HepG2 (cell line): ENCODE measurements around the gene ZNF786. TPM values are rescaled to one million over a fixed set of nuclear protein-coding genes. Genes with fewer than 3 reads are reported as not detected.

Experiments used
- ARNT2 ChIP-seq: sonication (generic); formaldehyde crosslinking; IDR thresholded peaks from 2 replicates; pipeline ENCODE4 v1.8.0; 2022; ENCODE audit warnings: mild to moderate bottlenecking, low read depth, missing genetic modification reagents, moderate library complexity
- HCFC1 ChIP-seq: fragments of 150-350 bp; IDR thresholded peaks from 2 replicates; pipeline ENCODE4 v1.6.1; 2014; ENCODE audit warnings: low read depth, low read length
- KAT8 ChIP-seq: IDR thresholded peaks from 2 replicates; pipeline ENCODE4 v1.6.1; 2016; ENCODE audit warnings: missing genetic modification reagents, missing compliant biosample characterization
- POLR2AphosphoS5 ChIP-seq: IDR thresholded peaks from 2 replicates; pipeline ENCODE4 v1.6.1; 2012; ENCODE audit warnings: low read depth, low read length
- RBAK ChIP-seq: sonication (generic); formaldehyde crosslinking; IDR thresholded peaks from 2 replicates; pipeline ENCODE4 v1.5.1; 2020; ENCODE audit warnings: mild to moderate bottlenecking, missing genetic modification reagents
- SP4 ChIP-seq: sonication (generic); formaldehyde crosslinking; IDR thresholded peaks from 2 replicates; pipeline ENCODE4 v1.8.1; 2023; ENCODE audit warnings: mild to moderate bottlenecking, missing genetic modification reagents
- SRSF4 ChIP-seq: fragments of 200-400 bp; formaldehyde crosslinking; IDR thresholded peaks from one replicate; pipeline ENCODE4 v1.6.1; 2018; ENCODE audit warnings: mild to moderate bottlenecking, low read depth, low read length, moderate library complexity; ENCODE audit not compliant: poor library complexity, severe bottlenecking
- TCF7 ChIP-seq: sonication (generic); IDR thresholded peaks from 2 replicates; pipeline ENCODE4 v1.6.1; 2016; ENCODE audit warnings: antibody characterized with exemption, low read depth
- XRCC5 ChIP-seq: fragments of 200-400 bp; formaldehyde crosslinking; optimal IDR thresholded peaks from 2 replicates; pipeline ENCODE3; 2017; ENCODE audit warnings: mild to moderate bottlenecking, low read length
- ZFP36L2 ChIP-seq: sonication (generic); formaldehyde crosslinking; IDR thresholded peaks from 2 replicates; pipeline ENCODE4 v1.4.0; 2020; ENCODE audit warnings: missing genetic modification reagents
- ZNF337 ChIP-seq: sonication (generic); formaldehyde crosslinking; IDR thresholded peaks from 2 replicates; pipeline ENCODE4 v1.5.1; 2020; ENCODE audit warnings: missing genetic modification reagents, low read depth, mild to moderate bottlenecking, borderline replicate concordance
- ZNF350 ChIP-seq: sonication (generic); formaldehyde crosslinking; IDR thresholded peaks from 2 replicates; pipeline ENCODE4 v1.4.0; 2020; ENCODE audit warnings: mild to moderate bottlenecking, low read depth, missing genetic modification reagents, borderline replicate concordance
- ZNF556 ChIP-seq: sonication (generic); formaldehyde crosslinking; IDR thresholded peaks from 2 replicates; pipeline ENCODE4 v1.4.0; 2020; ENCODE audit warnings: mild to moderate bottlenecking, missing genetic modification reagents, borderline replicate concordance
- ZNF567 ChIP-seq: sonication (generic); formaldehyde crosslinking; IDR thresholded peaks from 2 replicates; pipeline ENCODE4 v1.8.1; 2023; ENCODE audit warnings: mild to moderate bottlenecking, missing genetic modification reagents, borderline replicate concordance
- ZNF577 ChIP-seq: sonication (generic); formaldehyde crosslinking; IDR thresholded peaks from 2 replicates; pipeline ENCODE4 v1.4.0; 2020; ENCODE audit warnings: mild to moderate bottlenecking, low read depth, missing genetic modification reagents, borderline replicate concordance
- ZNF615 ChIP-seq: sonication (generic); formaldehyde crosslinking; IDR thresholded peaks from 2 replicates; pipeline ENCODE4 v1.5.0; 2020; ENCODE audit warnings: mild to moderate bottlenecking, missing genetic modification reagents, borderline replicate concordance
- polyA plus RNA-seq, 8 experiments: library from polyadenylated mRNA; depleted of rRNA in 3 of 8; stranded (reverse) in 7 of 8; unstranded in 1 of 8; fragments of >200 nt; fragmentation: Illumina TruSeq in 4 of 8; extraction: Trizol in 4 of 8; gene quantifications; 2 replicates each; pipeline versions ENCODE4 v1.2.1 to v1.2.3, GENCODE V29; 2011 to 2016; ENCODE audit warnings: low read depth in 4 of 8, missing spikeins in 1 of 8, mixed read lengths in 1 of 8; ENCODE audit not compliant: insufficient read depth in 1 of 8
- total RNA-seq, 5 experiments: library from RNA; depleted of rRNA; stranded (reverse); fragments of >200 nt; fragmentation: Illumina TruSeq; extraction: Trizol; gene quantifications; 2 replicates each; pipeline ENCODE4 v1.2.3, GENCODE V29; 2016; ENCODE audit warnings: low read depth in 1 of 5
- TF ChIP-seq, protein P1 (sequence below): sonication (generic); formaldehyde crosslinking; conservative IDR thresholded peaks from 2 replicates; pipeline ENCODE4 v1.8.0; 2022; ENCODE audit warnings: mild to moderate bottlenecking, moderate library complexity, missing genetic modification reagents
- TF ChIP-seq, protein P2 (sequence below): sonication (generic); formaldehyde crosslinking; IDR thresholded peaks from 2 replicates; pipeline ENCODE4 v1.4.0; 2020; ENCODE audit warnings: missing genetic modification reagents
- TF ChIP-seq, protein P3 (sequence below): IDR thresholded peaks from 2 replicates; pipeline ENCODE4 v1.6.1; 2016; ENCODE audit warnings: low read depth, missing genetic modification reagents, missing compliant biosample characterization
- TF ChIP-seq, protein P4 (sequence below): sonication (generic); formaldehyde crosslinking; IDR thresholded peaks from 2 replicates; pipeline ENCODE4 v1.4.0; 2020; ENCODE audit warnings: mild to moderate bottlenecking, missing genetic modification reagents

Gene ZNF786
- total and polyA plus RNA-seq, 2 of the 13 experiments (the other 11 are each of a cell fraction or from before 2014, with no cell fraction given), result 2.0 to 4.0 TPM

DNA sequence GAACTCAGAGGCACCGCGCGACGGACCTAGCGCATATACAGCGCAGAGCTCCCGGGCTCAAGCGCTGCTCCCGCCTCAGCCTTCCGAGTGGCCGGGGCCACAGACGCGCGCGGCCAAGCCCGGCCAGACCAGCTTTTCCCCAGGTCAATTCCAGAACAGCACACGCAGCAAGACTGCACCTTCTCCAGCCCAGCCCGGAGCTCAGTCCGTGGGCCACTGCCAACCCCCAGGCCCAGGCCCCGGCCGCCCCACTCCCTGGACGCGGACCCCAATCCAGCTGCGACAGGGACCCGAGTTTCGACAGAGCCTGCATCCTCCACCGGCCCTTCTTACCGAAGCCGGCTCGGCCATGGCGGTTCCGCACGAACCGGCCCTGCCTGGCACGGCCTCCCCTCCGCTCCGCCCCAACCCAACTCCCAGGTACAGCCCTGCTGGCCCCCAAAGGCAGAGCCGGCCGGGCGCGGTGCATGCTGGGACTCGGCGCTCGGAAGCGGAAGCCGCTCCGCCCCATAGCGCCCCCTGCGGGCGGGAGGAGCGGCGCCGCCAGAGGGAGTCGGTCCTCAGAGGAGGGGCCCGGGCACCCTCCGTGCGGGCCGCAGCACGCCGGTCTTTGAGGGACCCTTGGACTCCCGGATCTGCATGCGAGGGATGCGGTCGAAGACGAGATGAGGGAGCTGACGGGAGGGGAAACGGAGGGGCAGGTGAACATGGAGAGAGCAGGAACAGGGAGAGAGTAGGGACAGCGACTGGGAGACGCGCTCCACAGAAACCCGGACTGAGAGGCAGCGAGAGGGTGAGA, 35.5 kb upstream of the ZNF786 start, which contains the start of gene ZNF425 (continued):
- TF ChIP-seq ZNF556 (CRISPR knock-in tag) (peak; percentile 69; the same call in 1 of the 2 replicates), TCF7 (no peak), XRCC5 (peak; percentile 97), RBAK (CRISPR knock-in tag) (no peak), ARNT2 (CRISPR knock-in tag) (peak; percentile 88; the same call in 1 of the 2 replicates), POLR2AphosphoS5 (peak; percentile 89), SP4 (CRISPR knock-in tag) (peak; percentile 54), KAT8 (CRISPR knock-in tag) (peak; percentile 95), ZNF615 (CRISPR knock-in tag) (no peak), ZNF577 (CRISPR knock-in tag) (no peak), ZFP36L2 (CRISPR knock-in tag) (no peak), ZNF337 (CRISPR knock-in tag) (0 out of 2 replicates have a peak, but pooled peaks have one; percentile 16), ZNF567 (CRISPR knock-in tag) (peak; percentile 94; the same call in 1 of the 2 replicates), SRSF4 (no peak), ZNF350 (CRISPR knock-in tag) (peak; percentile 72), HCFC1 (peak; percentile 60; the same call in 1 of the 2 replicates)
- TF ChIP-seq, protein P1, sequence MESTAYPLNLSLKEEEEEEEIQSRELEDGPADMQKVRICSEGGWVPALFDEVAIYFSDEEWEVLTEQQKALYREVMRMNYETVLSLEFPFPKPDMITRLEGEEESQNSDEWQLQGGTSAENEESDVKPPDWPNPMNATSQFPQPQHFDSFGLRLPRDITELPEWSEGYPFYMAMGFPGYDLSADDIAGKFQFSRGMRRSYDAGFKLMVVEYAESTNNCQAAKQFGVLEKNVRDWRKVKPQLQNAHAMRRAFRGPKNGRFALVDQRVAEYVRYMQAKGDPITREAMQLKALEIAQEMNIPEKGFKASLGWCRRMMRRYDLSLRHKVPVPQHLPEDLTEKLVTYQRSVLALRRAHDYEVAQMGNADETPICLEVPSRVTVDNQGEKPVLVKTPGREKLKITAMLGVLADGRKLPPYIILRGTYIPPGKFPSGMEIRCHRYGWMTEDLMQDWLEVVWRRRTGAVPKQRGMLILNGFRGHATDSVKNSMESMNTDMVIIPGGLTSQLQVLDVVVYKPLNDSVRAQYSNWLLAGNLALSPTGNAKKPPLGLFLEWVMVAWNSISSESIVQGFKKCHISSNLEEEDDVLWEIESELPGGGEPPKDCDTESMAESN (CRISPR knock-in tag), result peak; percentile 97
- TF ChIP-seq, protein P2, sequence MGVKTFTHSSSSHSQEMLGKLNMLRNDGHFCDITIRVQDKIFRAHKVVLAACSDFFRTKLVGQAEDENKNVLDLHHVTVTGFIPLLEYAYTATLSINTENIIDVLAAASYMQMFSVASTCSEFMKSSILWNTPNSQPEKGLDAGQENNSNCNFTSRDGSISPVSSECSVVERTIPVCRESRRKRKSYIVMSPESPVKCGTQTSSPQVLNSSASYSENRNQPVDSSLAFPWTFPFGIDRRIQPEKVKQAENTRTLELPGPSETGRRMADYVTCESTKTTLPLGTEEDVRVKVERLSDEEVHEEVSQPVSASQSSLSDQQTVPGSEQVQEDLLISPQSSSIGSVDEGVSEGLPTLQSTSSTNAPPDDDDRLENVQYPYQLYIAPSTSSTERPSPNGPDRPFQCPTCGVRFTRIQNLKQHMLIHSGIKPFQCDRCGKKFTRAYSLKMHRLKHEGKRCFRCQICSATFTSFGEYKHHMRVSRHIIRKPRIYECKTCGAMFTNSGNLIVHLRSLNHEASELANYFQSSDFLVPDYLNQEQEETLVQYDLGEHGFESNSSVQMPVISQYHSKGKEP, result 0 out of 2 replicates have a peak, but pooled peaks have one; percentile 42
- TF ChIP-seq, protein P3, sequence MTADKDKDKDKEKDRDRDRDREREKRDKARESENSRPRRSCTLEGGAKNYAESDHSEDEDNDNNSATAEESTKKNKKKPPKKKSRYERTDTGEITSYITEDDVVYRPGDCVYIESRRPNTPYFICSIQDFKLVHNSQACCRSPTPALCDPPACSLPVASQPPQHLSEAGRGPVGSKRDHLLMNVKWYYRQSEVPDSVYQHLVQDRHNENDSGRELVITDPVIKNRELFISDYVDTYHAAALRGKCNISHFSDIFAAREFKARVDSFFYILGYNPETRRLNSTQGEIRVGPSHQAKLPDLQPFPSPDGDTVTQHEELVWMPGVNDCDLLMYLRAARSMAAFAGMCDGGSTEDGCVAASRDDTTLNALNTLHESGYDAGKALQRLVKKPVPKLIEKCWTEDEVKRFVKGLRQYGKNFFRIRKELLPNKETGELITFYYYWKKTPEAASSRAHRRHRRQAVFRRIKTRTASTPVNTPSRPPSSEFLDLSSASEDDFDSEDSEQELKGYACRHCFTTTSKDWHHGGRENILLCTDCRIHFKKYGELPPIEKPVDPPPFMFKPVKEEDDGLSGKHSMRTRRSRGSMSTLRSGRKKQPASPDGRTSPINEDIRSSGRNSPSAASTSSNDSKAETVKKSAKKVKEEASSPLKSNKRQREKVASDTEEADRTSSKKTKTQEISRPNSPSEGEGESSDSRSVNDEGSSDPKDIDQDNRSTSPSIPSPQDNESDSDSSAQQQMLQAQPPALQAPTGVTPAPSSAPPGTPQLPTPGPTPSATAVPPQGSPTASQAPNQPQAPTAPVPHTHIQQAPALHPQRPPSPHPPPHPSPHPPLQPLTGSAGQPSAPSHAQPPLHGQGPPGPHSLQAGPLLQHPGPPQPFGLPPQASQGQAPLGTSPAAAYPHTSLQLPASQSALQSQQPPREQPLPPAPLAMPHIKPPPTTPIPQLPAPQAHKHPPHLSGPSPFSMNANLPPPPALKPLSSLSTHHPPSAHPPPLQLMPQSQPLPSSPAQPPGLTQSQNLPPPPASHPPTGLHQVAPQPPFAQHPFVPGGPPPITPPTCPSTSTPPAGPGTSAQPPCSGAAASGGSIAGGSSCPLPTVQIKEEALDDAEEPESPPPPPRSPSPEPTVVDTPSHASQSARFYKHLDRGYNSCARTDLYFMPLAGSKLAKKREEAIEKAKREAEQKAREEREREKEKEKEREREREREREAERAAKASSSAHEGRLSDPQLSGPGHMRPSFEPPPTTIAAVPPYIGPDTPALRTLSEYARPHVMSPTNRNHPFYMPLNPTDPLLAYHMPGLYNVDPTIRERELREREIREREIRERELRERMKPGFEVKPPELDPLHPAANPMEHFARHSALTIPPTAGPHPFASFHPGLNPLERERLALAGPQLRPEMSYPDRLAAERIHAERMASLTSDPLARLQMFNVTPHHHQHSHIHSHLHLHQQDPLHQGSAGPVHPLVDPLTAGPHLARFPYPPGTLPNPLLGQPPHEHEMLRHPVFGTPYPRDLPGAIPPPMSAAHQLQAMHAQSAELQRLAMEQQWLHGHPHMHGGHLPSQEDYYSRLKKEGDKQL, result no peak; the same call in 1 of the 2 replicates
- TF ChIP-seq, protein P4, sequence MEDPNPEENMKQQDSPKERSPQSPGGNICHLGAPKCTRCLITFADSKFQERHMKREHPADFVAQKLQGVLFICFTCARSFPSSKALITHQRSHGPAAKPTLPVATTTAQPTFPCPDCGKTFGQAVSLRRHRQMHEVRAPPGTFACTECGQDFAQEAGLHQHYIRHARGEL (CRISPR knock-in tag), result peak; percentile 98
